ENCODE measurements around the gene DNAJC5.

The DNAJC5 gene

DNA sequence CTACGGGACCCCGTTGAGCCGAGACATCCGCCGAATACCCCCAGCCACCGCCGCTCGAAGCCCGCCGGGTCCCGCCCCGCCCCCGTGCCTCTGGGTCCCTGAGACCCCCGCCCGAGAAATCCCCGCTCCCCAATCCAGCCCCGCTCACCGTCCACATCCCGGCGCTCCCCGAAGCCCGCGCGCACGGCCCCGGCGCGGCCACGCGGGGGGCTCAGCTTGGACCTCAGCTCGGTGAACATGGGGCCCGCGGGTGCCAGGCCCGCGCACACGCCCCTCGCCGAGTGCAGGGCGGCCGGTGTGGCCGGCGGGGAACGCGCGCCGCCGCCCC, 84.3 kb downstream of the DNAJC5 start:
- DNase-seq (ENCODE audit: low read depth), result no peak
- TF ChIP-seq, protein P1, sequence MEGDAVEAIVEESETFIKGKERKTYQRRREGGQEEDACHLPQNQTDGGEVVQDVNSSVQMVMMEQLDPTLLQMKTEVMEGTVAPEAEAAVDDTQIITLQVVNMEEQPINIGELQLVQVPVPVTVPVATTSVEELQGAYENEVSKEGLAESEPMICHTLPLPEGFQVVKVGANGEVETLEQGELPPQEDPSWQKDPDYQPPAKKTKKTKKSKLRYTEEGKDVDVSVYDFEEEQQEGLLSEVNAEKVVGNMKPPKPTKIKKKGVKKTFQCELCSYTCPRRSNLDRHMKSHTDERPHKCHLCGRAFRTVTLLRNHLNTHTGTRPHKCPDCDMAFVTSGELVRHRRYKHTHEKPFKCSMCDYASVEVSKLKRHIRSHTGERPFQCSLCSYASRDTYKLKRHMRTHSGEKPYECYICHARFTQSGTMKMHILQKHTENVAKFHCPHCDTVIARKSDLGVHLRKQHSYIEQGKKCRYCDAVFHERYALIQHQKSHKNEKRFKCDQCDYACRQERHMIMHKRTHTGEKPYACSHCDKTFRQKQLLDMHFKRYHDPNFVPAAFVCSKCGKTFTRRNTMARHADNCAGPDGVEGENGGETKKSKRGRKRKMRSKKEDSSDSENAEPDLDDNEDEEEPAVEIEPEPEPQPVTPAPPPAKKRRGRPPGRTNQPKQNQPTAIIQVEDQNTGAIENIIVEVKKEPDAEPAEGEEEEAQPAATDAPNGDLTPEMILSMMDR (conservative IDR thresholded peaks at IDR 0.05; ENCODE audit: low read depth, low read length), result no peak

DNA sequence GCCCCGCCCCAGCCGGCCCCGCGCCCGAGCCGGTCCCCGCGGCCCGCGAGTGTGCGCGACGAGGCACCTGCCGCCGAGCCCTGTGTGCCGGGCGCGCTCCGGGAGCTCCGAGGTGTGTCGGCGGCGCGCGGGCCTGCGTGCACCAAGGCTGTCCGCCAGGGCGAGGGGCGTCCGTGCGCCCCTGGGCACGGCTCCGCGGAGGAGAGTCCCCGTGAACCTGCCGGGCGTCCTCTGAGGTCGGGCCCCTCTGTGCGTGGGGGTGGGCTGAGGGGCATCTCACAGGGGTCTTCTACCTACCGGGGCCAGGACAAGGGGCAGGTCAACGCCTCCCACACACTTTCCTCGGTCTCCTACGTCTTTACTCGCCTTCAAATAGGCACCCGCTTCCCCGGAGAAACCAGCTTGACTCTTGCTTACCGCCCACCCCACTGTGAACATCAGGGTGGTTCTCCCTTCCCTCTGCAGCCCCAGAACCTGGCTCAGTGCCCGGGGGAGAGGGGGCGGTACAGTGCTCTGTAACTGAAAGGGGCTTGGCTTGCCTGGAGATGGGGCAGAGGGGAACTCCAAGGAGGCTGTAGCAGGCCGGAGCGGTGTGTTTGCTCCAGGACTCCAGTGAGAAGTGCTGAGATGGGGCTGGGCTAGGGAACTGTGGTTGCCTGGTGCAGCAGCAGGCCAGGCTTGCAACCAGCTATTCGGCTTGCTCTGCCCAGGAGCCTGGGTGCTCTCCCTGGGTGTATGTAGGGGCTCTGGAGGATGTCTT, 84.8 kb downstream of the DNAJC5 start, which contains the start of gene SAMD10:
Gene SAMD10, minus strand, starts transcription at position 86 of the 760 bp plus-strand sequence. CDS start 175 bp downstream, outside the sequence.
- DNase-seq (ENCODE audit: low read depth), result peak; percentile 68
- peak within 1 kb of the TSS; percentile 53 for H3K4me3 ChIP-seq (ENCODE audit: low read depth, low read length)
- TF ChIP-seq, protein P1 (conservative IDR thresholded peaks at IDR 0.05; ENCODE audit: low read depth, low read length), result no peak

More for the DNA sequence above, 84.3 kb downstream of the DNAJC5 start:
- peak overlapping the region; percentile 53 for H3K4me3 ChIP-seq (ENCODE audit: low read depth, low read length)

DNA sequence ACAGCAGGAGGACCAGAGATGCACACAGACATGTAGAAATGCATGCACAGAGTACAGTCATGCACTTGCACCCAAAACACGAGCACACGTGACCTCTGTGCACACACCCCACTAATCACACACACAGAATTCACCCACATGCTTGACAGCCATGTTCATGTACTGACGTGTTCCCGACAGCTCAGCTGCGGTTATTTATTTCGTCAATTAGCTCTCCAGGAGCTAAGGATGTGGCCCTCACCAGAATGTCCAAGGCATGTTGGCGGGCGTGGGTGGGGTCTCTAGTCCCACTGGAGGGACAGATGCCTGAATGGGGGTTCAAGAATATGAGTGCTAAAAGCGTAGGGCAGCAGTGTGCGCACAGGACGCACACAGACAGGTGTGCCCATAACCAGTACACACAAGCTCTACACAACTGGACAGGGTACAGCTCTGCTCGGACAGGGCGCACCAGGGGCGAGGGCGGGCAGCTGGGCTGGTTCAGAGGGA, 85.4 kb downstream of the DNAJC5 start:
- no peak for DNase-seq (ENCODE audit: low read depth)
- H3K4me3 ChIP-seq (ENCODE audit: low read depth, low read length), result peak overlapping the region; percentile 41
- TF ChIP-seq, protein P1 (conservative IDR thresholded peaks at IDR 0.05; ENCODE audit: low read depth, low read length), result no peak

DNA sequence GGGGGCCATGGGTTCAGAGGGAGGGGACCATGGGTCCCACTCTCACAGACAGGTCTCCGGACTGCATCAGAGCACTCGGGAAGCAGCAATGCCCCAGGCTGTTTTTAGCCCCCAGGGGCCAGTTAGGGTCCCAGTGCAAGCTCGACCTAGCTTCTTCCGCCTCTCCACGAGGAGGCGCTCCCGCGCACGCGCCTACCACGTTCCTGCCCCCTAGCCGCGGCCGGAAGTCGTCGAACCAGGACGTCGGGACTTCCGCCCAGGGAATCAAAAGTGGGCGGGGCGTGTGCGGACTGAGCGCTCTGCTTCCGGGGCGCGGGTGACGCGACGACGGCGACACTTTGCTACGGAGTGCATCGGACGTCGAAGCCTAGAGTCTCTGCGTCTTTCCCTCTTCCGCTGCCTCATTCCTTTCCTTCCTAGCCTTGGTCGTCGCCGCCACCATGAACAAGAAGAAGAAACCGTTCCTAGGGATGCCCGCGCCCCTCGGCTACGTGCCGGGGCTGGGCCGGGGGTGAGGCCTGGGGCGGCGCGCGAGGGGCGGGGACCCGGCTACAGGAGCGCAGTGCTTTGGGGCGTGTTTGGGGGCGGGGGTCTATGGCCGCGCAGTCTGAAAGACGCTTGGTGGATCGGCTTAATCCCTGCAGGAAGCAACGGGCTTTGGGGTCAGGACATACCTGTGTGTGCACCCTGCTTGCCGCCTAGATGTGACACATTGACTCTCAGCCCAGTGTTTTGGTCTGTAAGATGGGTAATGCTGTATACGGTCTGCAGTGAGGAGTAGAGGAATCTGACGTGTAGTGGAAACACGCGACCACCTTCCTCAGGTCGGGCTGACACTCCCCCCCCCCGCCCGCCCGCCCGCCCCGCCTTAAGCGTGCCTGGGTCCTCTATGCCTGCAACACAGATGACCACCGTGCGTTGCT, 86.1 kb downstream of the DNAJC5 start, which contains the start of gene PRPF6:
Gene PRPF6, plus strand, starts transcription at position 327 of the 923 bp plus-strand sequence. Its CDS starts 114 bp downstream, at position 441.
- DNase-seq (ENCODE audit: low read depth), result peak; percentile 97
- TF ChIP-seq, protein P1 (conservative IDR thresholded peaks at IDR 0.05; ENCODE audit: low read depth, low read length), result peak; percentile 86
- peak within 1 kb of the TSS; percentile 72 for H3K4me3 ChIP-seq (ENCODE audit: low read depth, low read length)

DNA sequence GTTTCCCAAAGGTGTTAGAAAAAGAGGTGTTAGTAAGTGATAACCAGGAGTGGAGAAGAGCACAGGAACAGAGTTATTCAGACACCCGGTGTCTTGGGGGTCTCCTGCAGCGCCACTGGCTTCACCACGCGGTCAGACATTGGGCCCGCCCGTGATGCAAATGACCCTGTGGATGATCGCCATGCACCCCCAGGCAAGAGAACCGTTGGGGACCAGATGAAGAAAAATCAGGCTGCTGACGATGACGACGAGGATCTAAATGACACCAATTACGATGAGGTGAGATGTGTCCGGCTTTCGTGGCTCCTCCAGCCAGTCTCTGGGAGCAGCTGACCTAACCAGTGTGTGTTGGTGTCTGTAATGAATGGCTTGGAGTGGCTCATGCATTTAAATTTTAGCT, 88.0 kb downstream of the DNAJC5 start:
- TF ChIP-seq, protein P1 (conservative IDR thresholded peaks at IDR 0.05; ENCODE audit: low read depth, low read length), result no peak
- H3K4me3 ChIP-seq (ENCODE audit: low read depth, low read length), result no peak overlapping the region
- DNase-seq (ENCODE audit: low read depth), result no peak
